AG08396 (cell line): ENCODE data around the gene SMPD3.

Experiments used
- DNase-seq: peaks from one replicate; pipeline ENCODE4 v3.0.0; 2012; ENCODE audit warnings: low spot score, mixed read lengths

The SMPD3 gene

DNA sequence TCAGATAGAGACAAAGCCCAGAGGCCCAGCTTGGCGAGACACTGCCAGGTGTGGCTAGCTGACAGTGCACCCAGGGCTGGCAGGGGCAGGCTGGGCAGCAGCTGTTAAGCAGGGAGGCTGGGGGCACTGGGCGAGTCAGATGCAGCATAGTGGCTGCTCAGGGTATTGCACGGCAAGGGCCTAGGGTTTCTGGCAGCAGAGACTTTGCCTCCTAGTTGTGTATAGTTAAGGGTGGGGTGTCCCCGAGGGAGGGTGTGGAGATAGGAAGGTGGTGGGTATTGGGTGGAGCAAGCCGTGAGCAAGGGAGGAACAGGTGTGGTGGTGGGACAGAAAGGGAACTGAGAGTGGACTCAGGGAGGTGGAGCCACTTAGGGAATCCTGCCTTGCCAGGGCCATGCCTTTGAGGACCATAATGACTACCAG is 66.0 kb downstream of the SMPD3 start:
- DNase-seq: no peak

- DNase-seq: no peak
Observed at GRCh38 chr16:68381363-68381724, 67.0 kb downstream of the SMPD3 start.

DNA sequence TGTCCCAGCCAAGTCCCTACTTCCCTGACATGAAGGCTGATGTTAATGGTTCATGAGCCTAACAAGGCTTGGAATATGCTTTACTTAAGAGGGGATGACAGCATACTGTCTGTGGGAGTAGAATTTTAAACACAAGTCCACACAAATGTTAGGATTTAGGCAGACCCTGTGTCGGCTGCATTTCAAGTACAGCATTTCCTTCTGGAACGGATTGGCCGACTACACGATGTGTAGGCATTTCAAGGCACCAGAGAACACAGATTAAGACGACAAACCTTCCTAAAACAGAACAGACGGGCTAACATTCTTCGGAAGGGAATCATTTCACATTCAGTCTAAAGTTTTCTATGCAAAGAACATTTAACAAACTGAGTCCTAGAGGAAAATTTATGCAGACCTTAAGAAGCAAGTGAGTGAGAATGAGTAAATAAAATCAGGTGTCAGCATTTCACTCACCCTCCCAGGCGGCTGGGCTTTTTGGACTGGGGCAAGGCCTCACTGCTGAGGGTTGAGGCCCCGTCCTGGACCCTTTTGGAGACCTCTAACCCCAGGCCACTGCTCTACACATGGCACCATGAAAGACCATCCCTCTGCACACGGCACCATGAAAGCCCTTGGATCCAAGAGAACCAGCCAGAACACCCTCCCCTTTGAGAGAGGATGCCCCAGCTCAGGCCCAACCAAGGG is 67.5 kb downstream of the SMPD3 start:
- DNase-seq: no peak

- DNase-seq: no peak
Observed at GRCh38 chr16:68380348-68380670, 68.0 kb downstream of the SMPD3 start.

GRCh38 chr16:68379472-68380347 is 68.6 kb downstream of the SMPD3 start:
- DNase-seq: no peak

DNA sequence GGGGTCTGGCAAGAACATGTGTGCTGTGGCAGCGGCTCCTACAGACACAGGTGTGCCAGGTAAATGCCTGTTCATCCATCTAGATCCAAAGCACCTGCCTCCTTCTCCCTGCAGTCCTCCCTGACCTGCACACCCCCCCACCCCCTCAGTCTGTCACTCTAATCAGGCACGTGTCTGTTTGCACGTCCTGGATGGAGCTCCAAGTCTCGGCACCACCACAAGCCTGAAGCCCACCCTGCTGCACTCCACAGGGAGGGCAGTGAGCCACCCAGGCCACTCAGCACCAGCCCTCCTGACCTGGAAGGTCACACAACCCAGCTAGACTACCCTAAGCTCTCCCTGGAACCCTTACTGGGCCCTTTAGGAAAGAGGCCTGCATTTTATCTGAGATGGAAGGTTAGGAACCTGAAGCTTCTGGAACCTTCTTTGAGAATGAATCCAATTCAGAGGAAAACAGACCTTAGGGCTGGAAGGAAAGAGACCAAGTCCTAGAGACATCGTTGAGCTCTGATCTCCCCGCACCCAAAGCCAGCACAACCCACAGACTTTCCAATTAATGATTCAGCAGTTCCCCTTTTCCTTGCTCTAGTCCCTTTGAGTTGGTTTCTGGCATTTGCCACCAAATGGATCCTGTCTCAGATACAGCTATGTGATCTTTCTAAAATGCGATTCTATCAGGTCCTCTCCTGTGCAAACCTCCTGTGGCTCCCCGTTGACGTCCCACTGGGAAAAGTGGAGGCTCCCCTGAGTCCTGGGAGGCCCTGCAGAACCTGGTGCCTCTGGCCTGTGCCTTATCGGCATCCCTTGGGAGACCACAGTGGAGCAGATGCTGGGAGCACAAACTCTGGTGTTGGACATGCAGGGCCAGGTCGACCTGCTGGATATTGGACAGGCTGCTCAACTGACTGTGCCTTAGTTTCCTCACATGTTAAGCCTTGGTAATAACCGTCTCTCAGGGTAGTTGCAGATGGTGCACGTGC is 69.6 kb downstream of the SMPD3 start:
- no peak for DNase-seq

DNA sequence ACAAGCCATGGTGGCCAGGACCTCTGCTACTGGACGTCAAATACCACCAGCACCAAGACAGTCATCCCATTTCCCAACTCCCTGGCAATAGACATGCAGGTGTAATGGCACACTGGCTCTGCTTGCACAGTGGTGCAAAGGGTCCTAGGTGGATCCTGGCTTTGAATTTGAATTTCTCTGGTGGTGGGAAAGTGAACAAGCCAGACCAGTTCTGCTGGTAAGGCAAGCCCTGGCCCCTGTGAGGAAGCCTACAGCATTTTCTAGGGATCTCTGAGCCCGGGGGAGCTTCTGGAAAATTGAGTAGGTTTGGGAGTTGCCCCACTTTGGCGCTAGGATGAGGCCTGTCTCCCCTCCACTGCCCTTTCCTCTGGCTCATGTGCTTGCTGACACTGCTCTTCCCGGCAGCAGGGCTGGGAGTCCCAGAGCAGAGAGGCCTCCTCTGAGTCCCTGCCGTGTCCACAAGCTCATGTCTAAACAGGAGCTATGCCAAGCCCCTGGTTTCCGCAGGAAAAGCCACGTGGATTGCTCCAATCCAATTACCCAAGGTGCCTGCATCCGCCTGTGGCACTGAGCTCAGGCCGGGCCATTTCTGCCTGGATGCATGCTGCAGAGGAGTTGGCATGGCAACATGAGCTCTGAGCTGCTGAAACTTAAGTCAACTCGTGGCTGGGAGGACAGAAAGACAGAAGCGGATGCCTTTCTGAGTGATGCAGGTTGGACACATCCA is 70.5 kb downstream of the SMPD3 start:
- DNase-seq: no peak

- no peak for DNase-seq
Observed at GRCh38 chr16:68377221-68377620, 71.1 kb downstream of the SMPD3 start.

GRCh38 chr16:68376590-68376989 is 71.7 kb downstream of the SMPD3 start:
- DNase-seq: no peak

DNA sequence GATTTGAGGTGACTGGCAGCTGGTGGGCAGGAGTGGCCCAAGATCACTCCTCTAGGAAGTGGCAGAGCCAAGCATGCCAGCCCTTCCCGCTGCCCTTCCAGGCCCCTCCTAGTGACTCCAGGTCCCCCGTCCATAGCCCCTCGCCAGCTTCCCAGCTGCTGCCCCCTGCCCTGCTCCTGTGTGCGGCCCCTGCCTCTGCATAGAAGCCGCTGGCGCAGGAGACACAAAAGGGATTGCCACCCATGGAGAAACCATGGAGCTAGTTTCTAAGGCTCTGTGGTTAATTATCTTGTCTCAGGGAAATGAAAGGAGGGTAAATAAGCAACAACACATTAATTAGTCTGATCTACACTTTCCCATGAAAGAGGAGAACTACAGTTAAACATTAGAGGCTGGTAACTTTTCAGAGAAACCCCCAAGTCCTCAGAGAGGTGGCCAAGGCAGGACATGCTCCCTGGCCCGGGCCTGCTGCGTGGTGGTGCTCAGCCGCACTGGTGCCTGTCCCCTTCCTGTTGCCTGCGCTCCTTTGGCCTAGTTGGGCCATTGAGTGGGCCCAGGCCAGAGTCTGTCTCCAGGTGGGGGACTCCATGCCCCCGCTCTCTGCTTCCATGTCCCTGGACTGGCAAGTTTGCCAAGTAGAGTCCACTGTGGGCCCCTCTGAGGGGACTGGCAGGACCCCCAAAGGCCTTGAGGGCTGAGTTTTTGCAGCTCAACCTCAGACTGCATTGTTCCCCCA is 72.3 kb downstream of the SMPD3 start:
- no peak for DNase-seq

- no peak for DNase-seq
Observed at GRCh38 chr16:68374961-68375660, 73.2 kb downstream of the SMPD3 start.

- DNase-seq: no peak
Observed at GRCh38 chr16:68374246-68374805, 74.0 kb downstream of the SMPD3 start.

- DNase-seq: no peak
Observed at GRCh38 chr16:68373528-68374245, 74.6 kb downstream of the SMPD3 start.

- DNase-seq: no peak
Observed at GRCh38 chr16:68372806-68373205, 75.5 kb downstream of the SMPD3 start.

GRCh38 chr16:68372381-68372720 is 76.0 kb downstream of the SMPD3 start:
- DNase-seq: no peak

DNA sequence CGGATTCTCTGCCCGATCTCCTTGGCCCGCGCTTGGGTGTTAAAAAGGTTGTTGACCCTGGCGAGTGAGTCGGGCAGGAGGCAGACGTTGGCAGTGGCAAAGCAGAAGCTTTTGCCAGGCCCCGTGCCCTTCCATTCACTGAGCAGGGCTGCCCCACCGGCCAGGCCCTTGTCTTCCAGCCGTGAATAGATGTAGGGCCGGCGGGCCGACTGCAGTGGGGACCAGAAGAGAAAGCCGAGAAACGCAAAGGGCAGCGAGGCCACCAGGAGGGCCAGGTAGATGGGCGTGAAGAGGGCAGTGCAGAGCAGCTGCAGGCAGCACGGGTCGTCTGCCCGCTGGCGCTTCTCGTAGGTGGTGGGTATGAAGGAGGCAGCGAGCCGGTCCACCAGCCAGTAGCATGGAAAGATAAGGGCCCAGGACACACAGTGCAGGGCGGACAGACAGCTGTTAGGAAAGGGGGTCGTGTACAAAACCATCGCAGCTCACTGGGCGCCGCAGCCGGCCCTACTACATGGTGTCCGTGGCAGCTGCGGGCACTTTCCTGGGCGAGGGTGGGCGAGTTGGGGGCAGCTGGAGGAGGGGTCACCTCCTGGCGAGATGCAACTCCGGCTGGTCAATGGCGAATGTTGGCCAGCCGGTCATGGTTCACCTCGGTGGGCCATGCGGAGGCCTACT is 76.5 kb downstream of the SMPD3 start:
- no peak for DNase-seq

- DNase-seq: no peak
Observed at GRCh38 chr16:68371276-68371651, 77.0 kb downstream of the SMPD3 start.

DNA sequence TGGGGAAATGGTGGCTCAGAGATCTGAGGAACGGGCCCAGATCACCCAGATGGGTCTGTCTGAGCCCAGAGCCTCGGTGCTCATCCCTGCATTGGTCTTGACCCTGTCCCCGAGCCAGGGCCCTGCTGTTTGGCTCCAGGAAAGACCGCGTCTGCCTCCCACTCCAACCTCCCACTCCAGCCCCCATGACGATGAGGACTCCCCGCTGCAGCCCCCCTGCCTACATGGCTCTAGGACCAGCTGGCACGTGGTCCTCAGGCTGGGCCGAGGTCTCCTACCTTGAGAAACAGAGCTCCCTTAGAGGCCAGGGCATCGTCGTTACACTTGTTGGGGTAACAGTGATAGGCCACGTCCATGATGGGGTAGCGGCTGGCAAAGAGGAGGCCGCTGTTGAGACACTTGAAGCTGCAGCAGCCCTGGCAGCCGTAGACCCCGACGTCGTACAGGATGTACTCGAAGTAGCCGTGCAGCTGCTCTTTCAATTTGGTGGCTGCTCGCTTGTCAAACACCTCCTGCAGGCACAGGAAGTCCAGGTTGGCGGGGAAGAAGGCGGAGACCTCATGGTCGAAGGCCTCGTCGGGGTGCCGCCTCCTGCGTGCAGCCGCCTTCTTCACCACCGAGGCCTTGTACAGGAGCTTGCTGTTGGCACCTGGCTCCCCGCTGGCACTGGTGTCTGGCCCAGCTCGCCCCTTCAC is 77.6 kb downstream of the SMPD3 start:
- DNase-seq: no peak
